Measurements from ENCODE around the gene SEZ6L. TPM values are rescaled to one million over a fixed set of nuclear protein-coding genes. Genes with fewer than 3 reads are reported as not detected.

Gene SEZ6L
- not detected for polyA plus RNA-seq

GRCh38 chr22:26169315-26170111 is at the start of gene SEZ6L:
Gene SEZ6L, plus strand, starts transcription at chr22:26169462. Its CDS starts 208 bp downstream, at chr22:26169670.
- peaks cover 0 to 3% (median 0%) of the 10 kb centered on the region in 3 donors for H3K9me3 Mint-ChIP-seq
- peak within 1 kb of the TSS; percentile 55 to 87 (median 64) for H3K4me3 Mint-ChIP-seq
- H3K36me3 Mint-ChIP-seq: no peaks in the 10 kb centered on the region
- peaks cover 1 to 10% (median 4%) of the 10 kb centered on the region in 3 donors for H3K4me1 Mint-ChIP-seq
- H3K27me3 Mint-ChIP-seq: peaks cover 55% of the 10 kb centered on the region
- H3K27ac Mint-ChIP-seq: peak within 1 kb of the TSS in 1 of 3 donors; percentile 16

GRCh38 chr22:26122920-26123468 is 46.3 kb upstream of the SEZ6L start:
- no peaks in the 10 kb centered on the region for H3K36me3 Mint-ChIP-seq
- H3K4me3 Mint-ChIP-seq: no peak overlapping the region
- H3K27ac Mint-ChIP-seq: no peak overlapping the region

GRCh38 chr22:26124991-26125725 is 44.1 kb upstream of the SEZ6L start:
- H3K27ac Mint-ChIP-seq: no peak overlapping the region
- H3K27me3 Mint-ChIP-seq: peaks cover 2% of the 10 kb centered on the region
- no peaks in the 10 kb centered on the region for H3K36me3 Mint-ChIP-seq
- peaks cover 0 to 1% (median 0%) of the 10 kb centered on the region in 3 donors for H3K4me1 Mint-ChIP-seq
- no peak overlapping the region for H3K4me3 Mint-ChIP-seq
- H3K9me3 Mint-ChIP-seq: peaks cover 0 to 4% (median 2%) of the 10 kb centered on the region in 3 donors

More at GRCh38 chr22:26122920-26123468, 46.3 kb upstream of the SEZ6L start:
- peaks cover 0 to 1% (median 0%) of the 10 kb centered on the region in 3 donors for H3K4me1 Mint-ChIP-seq
- H3K9me3 Mint-ChIP-seq: peaks cover 0 to 4% (median 2%) of the 10 kb centered on the region in 3 donors
- no peaks in the 10 kb centered on the region for H3K27me3 Mint-ChIP-seq

- Mint-ChIP-seq H3K4me3 (no peak overlapping the region), H3K27ac (no peak overlapping the region), H3K36me3 (no peaks in the 10 kb centered on the region), H3K27me3 (peaks cover 2% of the 10 kb centered on the region), H3K4me1 (peaks cover 0 to 1% (median 0%) of the 10 kb centered on the region in 3 donors), H3K9me3 (peaks cover 0 to 4% (median 2%) of the 10 kb centered on the region in 3 donors)
These were observed 42.1 kb upstream of the SEZ6L start for GRCh38 chr22:26127126-26127525.

GRCh38 chr22:26127556-26127955 is 41.7 kb upstream of the SEZ6L start:
- no peak overlapping the region for H3K4me3 Mint-ChIP-seq
- H3K27ac Mint-ChIP-seq: no peak overlapping the region
- peaks cover 0 to 4% (median 2%) of the 10 kb centered on the region in 3 donors for H3K9me3 Mint-ChIP-seq
- peaks cover 0 to 1% (median 0%) of the 10 kb centered on the region in 3 donors for H3K4me1 Mint-ChIP-seq
- no peaks in the 10 kb centered on the region for H3K36me3 Mint-ChIP-seq
- peaks cover 2% of the 10 kb centered on the region for H3K27me3 Mint-ChIP-seq

GRCh38 chr22:26131589-26132154 is 37.6 kb upstream of the SEZ6L start:
- Mint-ChIP-seq H3K4me1 (peaks cover 0 to under 1% (median 0%) of the 10 kb centered on the region in 3 donors), H3K9me3 (peaks cover 0 to 2% (median 2%) of the 10 kb centered on the region in 3 donors), H3K27ac (no peak overlapping the region), H3K36me3 (no peaks in the 10 kb centered on the region), H3K4me3 (no peak overlapping the region), H3K27me3 (peaks cover 2% of the 10 kb centered on the region)

GRCh38 chr22:26134654-26135330 is 34.5 kb upstream of the SEZ6L start:
- Mint-ChIP-seq H3K9me3 (peaks cover 0 to 2% (median 0%) of the 10 kb centered on the region in 3 donors), H3K4me1 (no peaks in the 10 kb centered on the region), H3K27me3 (peaks cover 9% of the 10 kb centered on the region), H3K27ac (no peak overlapping the region), H3K4me3 (no peak overlapping the region), H3K36me3 (no peaks in the 10 kb centered on the region)

- Mint-ChIP-seq H3K27me3 (peaks cover 9% of the 10 kb centered on the region), H3K36me3 (no peaks in the 10 kb centered on the region), H3K9me3 (peaks cover 0 to 2% (median 0%) of the 10 kb centered on the region in 3 donors), H3K4me3 (no peak overlapping the region), H3K4me1 (no peaks in the 10 kb centered on the region), H3K27ac (no peak overlapping the region)
These were observed 33.5 kb upstream of the SEZ6L start for GRCh38 chr22:26135806-26136205.

- Mint-ChIP-seq H3K27me3 (peaks cover 14% of the 10 kb centered on the region), H3K9me3 (peaks cover 3 to 7% (median 7%) of the 10 kb centered on the region in 3 donors), H3K4me1 (no peaks in the 10 kb centered on the region), H3K27ac (no peak overlapping the region), H3K4me3 (no peak overlapping the region), H3K36me3 (no peaks in the 10 kb centered on the region)
These were observed 30.0 kb upstream of the SEZ6L start for GRCh38 chr22:26139310-26139709.

- Mint-ChIP-seq H3K9me3 (peaks cover 2 to 7% (median 7%) of the 10 kb centered on the region in 3 donors), H3K27me3 (peaks cover 19% of the 10 kb centered on the region), H3K4me3 (no peak overlapping the region)
These were observed 27.4 kb upstream of the SEZ6L start for GRCh38 chr22:26141831-26142230.

GRCh38 chr22:26143806-26144325 is 25.4 kb upstream of the SEZ6L start:
- peaks cover 2 to 7% (median 7%) of the 10 kb centered on the region in 3 donors for H3K9me3 Mint-ChIP-seq
- peaks cover 16% of the 10 kb centered on the region for H3K27me3 Mint-ChIP-seq
- H3K4me1 Mint-ChIP-seq: no peaks in the 10 kb centered on the region
- H3K4me3 Mint-ChIP-seq: no peak overlapping the region
- H3K36me3 Mint-ChIP-seq: no peaks in the 10 kb centered on the region
- no peak overlapping the region for H3K27ac Mint-ChIP-seq

More at GRCh38 chr22:26141831-26142230, 27.4 kb upstream of the SEZ6L start:
- Mint-ChIP-seq H3K27ac (peak overlapping the region in 1 of 3 donors; percentile 51), H3K4me1 (no peaks in the 10 kb centered on the region), H3K36me3 (no peaks in the 10 kb centered on the region)

GRCh38 chr22:26159886-26160285 is 9.4 kb upstream of the SEZ6L start:
- Mint-ChIP-seq H3K27me3 (peaks cover 14% of the 10 kb centered on the region), H3K9me3 (peaks cover 2 to 3% (median 2%) of the 10 kb centered on the region in 3 donors), H3K4me3 (no peak overlapping the region), H3K4me1 (no peaks in the 10 kb centered on the region), H3K36me3 (no peaks in the 10 kb centered on the region), H3K27ac (no peak overlapping the region)

- Mint-ChIP-seq H3K36me3 (no peaks in the 10 kb centered on the region), H3K4me3 (no peak overlapping the region), H3K27ac (no peak overlapping the region), H3K4me1 (no peaks in the 10 kb centered on the region), H3K9me3 (peaks cover 0 to 3% (median 2%) of the 10 kb centered on the region in 3 donors), H3K27me3 (peaks cover 19% of the 10 kb centered on the region)
These were observed 7.5 kb upstream of the SEZ6L start for GRCh38 chr22:26161746-26162145.

- Mint-ChIP-seq H3K27me3 (peaks cover 25% of the 10 kb centered on the region), H3K9me3 (peaks cover 0 to 4% (median under 1%) of the 10 kb centered on the region in 3 donors), H3K27ac (no peak overlapping the region), H3K4me1 (peaks cover 0 to 4% (median 0%) of the 10 kb centered on the region in 3 donors), H3K36me3 (no peaks in the 10 kb centered on the region), H3K4me3 (no peak overlapping the region)
These were observed 6.3 kb upstream of the SEZ6L start for GRCh38 chr22:26162926-26163325.

All from IgD-negative memory B cell (primary cell).